NCI-H226 (cell line): ENCODE data around the gene SBF2.

Experiments
- DNase-seq: peaks from one replicate; pipeline ENCODE4 v3.0.0-alpha.2; 2015

SBF2 gene

DNA sequence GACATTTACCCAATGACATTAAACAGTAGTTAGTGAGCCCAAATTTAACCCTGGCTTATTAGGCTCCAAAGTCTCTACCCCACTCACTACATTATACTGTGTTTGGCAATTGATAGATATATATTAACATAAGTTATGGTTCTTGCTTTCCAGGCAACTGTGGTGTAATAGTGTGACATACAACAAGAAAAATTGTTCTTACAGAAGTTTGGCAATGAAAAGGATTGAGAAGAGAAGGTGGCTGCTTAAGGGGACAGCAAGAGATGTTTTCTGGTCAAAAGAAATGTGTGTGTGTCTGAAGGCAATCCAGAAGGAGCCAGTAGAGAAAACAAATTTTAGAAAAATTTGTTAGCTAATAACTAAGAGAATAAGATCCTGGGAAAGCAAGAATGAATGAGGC is 497.8 kb downstream of the SBF2 start:
- DNase-seq: no peak

DNA sequence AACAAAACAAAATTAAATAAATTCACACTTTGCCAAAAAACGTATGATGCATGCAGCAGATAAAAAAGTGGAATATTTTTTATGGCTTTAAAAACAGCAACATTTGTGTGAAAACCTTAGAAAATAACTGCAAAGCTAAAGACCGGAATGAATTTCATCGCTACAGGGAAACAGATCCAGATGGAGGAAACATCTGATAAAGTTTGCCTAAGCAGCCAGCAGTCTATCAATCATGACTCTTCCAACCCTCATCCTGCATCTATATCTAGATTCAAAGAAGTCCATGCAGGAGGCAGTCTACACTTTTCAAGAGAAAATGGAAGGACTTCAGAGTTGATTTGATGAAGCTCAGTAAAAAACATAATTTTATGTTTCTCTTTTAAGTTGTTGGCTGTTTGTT is 503.3 kb downstream of the SBF2 start:
- DNase-seq: no peak

DNA sequence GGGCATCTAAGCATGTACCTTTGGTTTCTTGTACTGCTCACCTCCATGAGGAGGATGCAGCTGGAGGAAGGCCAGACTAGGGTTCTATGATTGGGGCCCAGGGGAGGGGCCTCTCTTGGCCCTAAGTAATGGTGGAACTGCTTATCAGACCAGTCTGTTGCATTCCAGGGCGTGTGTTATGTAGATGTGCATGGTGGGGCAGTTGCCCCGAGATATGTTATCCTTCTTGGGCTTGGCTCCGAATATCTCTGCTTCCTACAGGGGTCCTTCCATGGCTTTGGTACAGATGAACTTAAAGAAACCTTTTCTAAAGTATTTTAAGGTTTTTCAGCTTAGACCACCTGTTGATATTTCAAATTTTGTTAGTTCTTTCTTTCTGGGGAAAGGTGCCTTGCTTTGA is 504.1 kb downstream of the SBF2 start:
- no peak for DNase-seq

DNA sequence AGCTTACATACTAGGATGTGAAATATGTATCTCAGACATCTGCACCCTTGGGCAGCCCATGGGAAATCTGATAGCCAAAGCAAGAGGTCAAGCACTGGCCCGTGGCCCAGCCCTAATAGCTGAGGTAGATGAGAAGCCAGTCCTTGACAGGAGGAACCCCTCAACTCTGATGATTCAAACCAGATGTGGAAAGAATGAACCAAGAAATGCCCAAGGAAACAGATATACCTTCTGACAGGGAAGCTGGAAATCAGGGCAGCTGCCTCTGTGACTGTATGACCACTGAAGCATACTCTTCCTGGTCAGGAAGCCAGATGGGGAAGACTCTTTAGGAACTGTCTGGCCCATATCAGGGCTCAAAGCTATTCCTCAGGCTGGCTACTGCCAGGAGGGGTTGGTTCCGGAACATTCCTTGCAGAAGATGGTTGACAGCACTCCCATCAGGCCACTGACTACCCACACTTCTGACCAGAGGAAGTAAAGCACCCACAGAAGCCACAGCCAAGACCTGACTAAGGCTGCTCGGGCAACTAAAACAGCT is 506.0 kb downstream of the SBF2 start:
- DNase-seq: no peak

DNA sequence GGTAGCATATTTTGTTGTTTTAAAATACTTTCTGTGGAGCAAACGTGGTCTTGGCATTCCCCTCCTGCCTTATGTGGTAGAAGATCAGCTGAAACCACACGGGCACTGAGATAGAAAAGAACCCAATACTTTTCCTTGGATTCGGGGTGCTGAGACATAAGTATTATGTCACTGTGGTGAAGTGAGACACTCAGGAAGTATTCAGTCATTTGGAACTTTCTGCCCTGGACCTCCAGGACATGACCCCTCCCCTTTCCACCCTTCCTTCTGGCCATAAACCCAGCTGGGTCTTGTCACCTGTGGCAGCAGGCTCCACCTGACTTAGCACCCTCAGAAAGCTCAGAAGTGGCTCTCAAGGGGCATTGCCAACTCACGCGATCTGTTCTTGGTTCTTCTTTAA is 506.8 kb downstream of the SBF2 start:
- no peak for DNase-seq

DNA sequence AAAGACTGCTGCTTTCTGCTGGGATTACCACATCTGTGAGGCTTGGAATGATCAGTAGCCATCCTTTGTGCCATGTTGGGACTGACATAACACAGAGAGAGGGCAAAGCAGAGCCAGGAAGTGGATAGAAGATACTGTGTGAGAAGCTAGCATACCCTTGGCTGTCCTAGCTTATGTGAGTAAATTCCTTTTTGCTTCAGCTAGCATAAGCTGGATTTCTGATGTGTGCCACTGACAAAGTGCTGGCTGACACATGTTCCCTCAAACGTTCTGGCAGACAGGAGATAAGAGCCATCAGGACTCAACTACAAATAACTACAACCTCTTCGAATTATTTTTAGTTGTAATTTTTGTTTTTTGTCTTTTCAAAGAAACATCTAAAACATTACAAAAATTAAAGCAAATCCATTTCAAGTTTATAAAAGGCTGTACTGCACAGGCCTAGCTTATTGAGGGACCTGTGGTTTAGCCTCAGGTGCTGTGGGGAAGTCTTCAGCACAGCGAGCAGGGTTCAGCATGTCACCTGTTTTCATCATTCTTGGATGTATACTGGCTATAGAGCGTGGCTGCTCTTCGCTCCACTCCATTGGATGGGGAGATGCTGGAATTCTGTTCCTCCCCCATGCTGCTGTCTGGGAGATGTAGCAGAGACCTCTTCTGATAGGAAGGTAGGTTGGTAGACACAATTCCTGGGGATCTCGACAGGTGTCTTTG is 509.3 kb downstream of the SBF2 start:
- DNase-seq: no peak

DNA sequence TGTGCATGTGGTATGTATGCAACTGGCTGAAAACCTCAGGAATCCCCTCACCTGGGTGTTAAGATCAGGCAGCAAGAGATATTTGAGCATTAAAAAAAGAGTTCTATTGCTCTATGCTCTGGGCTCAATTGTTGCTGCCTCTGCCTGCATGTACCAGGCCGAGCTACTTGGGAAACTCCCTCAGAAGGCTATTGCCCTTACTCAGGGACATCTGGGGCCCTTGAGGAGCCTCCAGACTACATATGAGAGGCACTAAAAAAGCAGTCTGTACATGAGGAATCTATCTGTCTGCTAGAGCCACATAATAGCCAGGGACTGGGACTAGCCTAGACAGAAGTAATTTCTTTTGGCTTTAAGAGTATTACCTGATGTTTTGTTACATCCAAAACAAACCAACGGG is 510.0 kb downstream of the SBF2 start:
- DNase-seq: no peak

DNA sequence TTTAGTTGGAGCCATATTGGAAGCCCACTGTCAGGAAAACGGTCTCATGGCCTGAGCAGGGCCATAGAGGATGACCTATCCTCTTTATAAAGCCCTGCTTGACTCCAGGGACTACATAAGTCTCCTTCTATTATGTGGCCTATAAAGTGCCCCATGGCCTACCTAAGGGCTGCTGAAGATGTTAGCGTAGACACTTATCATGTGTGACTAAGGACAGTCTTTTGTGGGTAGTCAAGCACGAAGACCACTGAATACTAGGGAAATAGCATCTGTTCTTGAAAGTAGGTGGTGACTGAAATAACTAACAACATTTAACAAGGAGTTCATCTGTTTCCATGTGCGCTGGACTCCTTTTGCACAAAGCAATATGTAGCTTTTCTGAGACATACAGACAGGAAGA is 513.1 kb downstream of the SBF2 start:
- DNase-seq: no peak

DNA sequence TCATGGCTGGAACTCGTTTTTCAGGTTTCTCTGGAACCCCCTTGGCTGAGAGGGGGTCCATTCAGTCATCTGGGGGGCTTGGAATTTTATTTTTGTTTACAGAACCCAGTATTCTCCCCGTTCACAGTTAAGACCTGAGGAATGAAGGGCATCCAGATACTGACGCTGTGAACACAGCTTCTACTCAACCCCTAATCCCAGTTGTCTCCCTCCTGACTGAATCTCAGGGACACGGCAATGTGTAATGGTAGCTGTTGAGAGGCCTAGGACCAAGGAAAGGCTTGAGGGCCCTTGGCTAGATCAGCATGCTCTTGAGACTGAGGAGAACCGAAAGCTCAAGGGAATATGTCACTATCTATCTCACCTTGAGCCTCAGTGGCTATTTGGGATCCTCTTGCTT is 516.5 kb downstream of the SBF2 start:
- DNase-seq: no peak

DNA sequence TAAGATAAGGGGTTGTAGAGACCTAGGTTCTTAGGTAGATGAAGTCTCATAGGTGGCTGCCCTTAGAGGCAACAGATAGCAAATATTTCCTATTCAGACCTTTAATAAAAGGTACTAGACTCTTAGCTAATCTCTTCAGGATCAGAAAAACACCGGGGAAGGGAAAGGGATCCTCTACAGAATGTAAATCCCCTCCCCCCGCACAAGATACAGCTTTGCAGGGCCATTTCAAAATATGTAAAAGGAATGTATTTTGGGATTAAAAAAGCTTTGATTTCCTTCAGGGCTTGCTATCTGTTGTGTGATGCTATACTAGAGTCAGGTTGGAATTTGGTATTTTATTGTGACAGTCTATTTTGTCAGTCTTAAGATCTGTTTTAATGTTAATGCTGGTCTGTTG is 517.0 kb downstream of the SBF2 start:
- no peak for DNase-seq

DNA sequence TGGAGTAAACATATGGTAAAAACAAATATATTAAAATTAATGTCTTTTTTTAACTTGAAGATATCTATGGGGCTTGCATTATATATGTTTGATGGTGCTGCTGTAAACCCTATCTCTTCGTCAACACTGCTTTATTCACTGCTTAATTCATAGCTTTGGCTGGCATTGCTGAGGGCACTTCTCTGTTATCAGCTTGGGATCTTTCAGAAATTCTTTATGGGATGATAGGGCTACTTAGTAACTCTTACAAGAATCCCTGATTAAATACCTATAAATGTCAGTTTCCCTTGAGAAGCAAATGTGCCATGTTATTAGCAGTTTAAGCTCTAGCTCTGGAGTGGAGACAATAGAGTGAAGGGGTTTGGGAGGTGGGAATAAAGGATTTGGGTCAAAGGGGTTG is 517.8 kb downstream of the SBF2 start:
- no peak for DNase-seq

DNA sequence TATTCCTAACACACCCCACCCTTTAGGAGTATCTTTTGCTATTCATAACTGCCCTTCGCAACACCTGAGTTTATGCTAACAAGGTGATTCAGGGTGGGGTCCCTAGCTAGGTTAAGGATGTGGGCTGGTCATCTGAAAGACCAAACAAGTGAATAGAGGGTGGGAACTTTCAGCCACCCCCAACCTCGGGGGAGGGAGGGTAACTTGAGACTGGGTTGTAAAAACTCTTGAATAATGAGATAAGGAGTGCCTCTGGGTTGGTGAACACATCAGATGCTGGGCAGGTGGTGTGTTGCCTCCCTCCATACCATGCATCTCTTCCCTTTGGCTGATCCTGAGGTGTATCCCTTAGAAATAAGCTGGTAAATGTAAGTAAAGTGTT is 518.6 kb downstream of the SBF2 start:
- no peak for DNase-seq

DNA sequence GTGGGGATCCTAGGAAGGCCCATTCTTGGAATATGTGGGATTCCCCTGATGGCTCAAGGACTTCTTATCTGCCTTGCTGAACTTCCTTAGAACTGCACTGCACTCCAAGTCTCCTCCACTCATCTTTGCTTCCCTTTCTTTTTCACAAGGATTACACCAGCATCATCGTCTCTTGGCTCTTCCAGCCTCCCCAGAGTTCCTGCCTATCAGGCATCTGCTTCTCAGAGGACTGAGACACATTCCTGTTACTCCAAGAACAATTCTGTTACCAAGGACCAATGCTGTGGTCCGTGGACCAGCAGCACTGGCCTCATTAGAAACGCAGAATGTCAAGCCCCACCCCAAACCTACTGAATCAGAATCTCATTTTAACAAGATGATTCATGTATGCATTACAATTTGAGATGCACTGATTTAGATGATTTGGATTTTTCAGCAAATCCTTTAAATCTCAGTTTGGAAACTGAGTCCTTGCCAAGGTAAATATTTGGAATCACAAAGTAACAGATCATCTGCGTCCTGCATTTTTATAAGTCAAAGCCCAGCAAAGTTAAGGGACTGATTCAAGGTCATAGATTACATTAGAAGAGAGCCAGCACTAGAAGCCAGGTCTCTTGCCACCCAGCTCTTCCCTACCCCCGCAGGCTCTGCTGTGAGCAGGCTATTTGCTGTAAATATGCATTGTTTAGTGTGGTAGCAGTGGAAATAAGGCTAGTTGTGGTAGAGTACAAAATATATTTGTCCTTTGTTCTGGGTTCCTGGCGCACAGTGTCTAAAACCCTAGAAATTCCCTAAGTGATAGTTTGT is 519.2 kb downstream of the SBF2 start:
- DNase-seq: peak; percentile 68

DNA sequence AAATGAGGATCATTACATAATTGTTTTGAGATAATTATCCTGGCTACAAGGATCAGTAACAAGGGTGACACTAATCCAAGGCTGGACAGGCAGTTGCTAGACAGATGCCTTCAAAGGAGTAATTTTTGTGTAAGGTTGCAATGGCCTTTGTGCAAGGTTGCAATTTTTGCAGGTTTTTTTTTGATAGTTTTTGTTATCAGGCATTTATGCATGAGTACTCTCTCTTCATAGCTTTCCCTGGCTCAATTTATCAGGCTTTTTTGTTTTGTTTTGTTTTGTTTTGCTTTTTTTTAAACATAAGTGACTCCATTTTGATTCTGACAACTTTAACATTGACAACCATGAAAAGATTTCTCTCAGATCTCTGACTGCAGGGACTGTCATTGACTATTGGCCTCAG is 519.9 kb downstream of the SBF2 start:
- no peak for DNase-seq

DNA sequence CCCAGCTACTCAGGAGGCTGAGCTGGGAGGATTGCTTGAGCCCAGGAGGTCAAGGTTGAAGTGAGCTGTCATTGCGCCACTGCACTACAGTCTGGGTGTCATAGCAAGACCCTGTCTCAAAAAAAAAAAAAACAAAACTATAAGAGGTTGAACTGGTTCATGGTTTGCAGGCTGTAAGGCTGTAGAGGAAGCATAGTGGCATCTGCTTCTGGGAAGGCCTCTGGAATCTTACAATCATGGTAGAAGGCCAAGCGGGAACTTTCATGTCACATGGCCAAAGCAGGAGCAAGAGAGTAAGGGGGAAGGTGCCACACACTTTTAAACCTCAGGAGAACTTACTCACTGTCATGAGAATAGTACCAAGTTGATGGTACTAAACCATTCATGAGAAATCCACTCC is 520.5 kb downstream of the SBF2 start:
- no peak for DNase-seq

DNA sequence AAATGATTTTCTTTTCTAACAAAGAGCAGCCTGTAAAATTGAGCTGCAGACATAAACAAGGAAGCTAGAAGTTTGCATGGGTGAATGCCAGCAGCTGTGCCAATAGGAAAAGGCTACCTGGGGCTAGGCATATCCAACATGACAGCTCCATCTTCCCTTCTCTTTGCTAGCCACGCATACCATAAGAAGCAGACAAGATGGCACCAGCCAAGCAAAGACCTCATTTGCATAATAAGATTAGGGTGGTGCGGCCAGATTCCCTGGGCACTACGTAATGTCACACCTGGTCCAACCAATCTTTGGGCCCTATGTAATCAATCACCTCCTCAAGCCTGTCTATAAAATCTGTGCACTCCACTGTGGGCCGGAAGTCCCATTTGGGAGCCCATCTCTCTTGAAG is 521.8 kb downstream of the SBF2 start:
- DNase-seq: no peak

DNA sequence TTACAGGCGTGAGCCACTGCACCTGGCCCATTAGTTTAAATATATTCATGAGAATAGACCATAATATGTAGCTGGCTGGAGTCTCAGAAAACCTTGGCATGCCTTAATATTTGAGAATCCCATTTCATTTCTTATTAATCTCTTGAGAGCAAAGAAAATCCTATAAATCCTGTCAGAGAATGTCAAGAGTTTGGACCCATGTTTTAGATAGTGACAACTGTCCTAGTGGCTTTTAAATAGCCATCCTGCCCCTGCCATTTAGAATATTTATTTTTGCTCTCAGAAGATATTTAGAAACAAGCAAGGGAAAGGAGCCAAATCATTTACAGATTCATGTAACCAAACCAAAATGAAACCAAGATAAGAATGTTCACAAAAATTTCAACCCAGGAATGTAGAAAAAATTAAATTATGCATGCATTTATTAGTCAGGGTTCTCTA is 522.9 kb downstream of the SBF2 start:
- no peak for DNase-seq

DNA sequence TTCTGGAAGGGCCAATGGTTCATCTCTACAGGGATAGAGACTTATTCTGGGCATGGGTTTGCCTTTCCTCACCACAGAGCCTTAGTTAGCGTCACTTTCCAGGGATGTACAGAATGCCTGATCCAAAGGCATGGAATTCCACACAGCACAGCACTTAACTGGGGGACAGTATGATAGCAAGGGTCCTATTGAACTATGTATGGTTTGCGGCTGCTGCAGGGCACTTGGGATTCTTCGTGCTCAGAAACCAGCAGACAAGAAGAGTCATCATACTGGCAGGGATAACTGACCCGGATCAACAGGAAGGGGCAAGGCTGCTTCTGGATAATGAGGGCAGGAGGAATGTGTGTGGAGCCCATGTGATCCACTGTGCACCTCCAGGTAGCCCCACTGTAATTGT is 524.4 kb downstream of the SBF2 start:
- no peak for DNase-seq

DNA sequence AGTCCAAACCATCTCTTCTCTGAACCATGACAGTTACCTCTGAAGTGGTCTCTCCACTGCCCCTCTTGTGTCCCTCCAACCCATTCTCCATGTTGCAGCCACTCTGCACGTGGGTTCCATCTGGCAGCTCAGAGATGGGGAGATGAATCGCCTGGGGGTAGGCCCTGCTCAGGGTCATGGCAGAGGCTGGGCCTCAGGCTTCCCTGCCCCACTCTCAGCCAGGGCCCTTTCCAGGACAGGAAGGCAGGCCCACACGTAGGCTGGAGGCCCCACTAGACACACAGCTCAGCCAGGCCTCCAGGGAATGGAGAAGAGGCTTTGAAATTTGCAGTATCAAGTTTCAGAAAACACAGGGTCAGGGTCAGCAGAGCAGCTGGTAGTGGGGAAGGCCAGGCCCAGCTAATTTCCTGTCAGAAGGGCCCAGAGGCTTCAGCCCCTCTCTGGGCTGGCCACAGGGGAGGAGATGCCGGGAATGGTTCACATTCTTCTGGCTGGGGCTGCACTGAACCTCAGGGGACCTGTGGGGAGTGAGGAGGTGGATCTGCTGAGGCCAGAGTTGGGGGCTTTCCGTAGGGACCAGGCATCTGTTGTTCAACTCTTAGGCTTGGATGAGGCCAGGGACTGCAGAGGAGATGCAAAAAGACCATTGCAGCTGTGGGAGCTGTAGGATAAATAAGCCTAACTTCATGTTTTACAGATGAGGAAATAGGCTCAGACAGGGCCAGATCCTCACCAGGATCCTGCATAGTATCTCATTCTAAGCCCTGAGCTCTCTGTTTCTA is 528.5 kb downstream of the SBF2 start:
- DNase-seq: peak; percentile 53

DNA sequence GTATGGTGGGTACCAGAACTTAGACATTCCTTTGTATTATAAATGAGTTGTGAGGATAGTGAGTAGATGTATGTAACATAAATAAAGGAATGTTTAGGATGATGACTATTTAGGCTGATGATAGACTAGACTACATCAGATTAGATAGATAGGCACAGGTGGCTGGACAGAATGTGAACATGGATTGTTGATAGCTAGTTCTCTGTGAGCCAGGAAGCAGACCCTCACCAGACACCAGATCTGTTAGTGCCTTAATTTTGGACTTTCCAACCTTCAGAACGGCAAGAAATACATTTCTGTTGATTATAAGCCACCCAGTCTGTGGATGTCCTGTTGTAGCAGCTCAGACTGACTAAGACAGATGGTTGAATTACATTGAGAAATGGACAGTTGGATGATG is 530.7 kb downstream of the SBF2 start:
- no peak for DNase-seq

DNA sequence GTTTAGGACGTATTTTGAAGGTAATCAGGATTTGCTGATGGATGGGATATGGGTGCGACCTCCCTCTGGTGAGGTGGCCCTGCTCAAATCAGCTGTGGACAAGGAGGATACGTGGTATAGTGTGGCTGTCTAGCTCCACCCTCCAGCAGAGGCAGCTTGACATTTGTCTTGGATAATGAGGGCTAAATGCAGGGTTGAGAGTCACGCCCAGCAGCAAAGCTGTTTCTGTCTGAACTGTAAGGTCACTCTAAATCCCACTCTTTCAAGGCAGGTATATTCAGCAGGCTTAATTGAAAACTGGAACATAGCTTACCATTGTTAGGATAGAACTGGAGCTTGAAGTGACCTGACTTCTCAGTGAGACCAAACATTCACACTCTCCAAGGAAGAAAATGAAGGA is 531.5 kb downstream of the SBF2 start:
- DNase-seq: no peak

DNA sequence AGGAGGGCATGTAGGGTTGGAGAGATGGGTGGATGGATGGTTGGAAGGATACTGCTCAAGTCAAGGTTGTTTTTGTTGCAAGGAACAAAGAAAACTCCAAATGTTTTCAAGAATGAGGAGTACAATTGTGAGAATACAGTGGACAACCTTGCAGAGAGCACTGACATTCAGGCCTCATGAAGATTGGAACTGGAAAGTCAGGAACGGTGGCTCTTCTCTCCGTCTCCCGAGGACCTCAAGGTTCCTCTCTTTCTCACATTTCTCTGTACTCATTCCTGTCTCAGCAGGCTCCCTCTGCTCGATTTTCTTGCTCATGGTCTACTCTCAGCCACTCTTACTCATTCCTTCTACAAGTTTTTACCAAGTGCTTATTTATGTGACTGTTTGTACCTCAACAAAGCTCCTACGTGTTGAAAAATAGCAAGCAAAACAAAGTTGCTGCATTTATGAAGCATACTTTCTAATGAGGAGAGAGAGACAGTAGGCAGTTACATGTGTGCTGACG is 532.5 kb downstream of the SBF2 start:
- DNase-seq: no peak

DNA sequence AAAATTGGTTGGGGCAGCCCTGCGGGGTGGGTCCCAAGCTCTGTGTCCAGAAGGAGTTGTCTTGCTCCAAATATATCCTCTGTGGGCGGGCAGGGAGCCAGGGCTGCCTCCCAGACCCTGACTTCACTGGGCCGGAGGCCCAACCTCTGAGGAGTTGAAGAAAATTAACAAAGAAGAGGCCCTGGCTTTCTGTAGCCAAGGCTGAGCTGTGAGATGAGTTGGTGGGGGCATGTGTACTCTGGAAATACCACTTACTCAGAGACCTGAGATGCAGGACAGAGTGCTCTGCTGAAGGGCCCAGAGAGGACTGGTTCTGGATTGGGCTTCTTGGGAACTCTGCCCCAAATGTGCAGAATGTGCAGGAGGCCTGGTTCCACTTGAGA is 533.8 kb downstream of the SBF2 start:
- DNase-seq: peak; percentile 51
